ENCODE data around the gene PEX14.

DNA sequence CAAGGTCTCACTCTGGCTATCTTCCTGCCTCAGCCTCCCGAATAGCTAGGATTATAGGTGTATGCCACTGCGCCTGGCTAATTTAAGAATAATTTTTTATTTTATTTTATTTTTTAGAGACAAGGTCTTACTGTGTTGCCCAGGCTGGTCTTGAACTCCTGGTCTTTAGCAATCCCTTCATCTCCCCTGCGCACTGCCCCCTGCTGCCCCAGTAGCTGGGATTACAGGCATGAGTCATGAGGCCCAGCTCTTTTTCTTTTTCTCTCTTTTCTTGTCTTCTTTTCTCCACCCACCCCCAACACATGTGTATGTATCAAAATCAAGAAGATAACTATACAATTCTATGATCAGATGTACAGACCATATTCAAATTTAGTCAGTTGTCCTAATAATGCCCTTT lies 87.2 kb downstream of the PEX14 start:
- TF ChIP-seq CTCF (IDR thresholded peaks at IDR 0.05; ENCODE audit: insufficient read depth, low read length, poor library complexity, severe bottlenecking): peak; percentile 20
- TF ChIP-seq EZH2phosphoT487 (conservative IDR thresholded peaks at IDR 0.05; ENCODE audit: low read length): no peak
